GM19043 (cell line): Measurements from ENCODE around the gene CNR1.

Source experiments
- ATAC-seq: cut with Tn5 transposase; IDR thresholded peaks from one replicate; pipeline ENCODE4 v1.9.1; 2021; ENCODE audit warnings: low read depth; ENCODE audit not compliant: unreplicated experiment

The CNR1 gene

GRCh38 chr6:88144637-88145297 is 21.4 kb downstream of the CNR1 start:
- no peak for ATAC-seq

DNA sequence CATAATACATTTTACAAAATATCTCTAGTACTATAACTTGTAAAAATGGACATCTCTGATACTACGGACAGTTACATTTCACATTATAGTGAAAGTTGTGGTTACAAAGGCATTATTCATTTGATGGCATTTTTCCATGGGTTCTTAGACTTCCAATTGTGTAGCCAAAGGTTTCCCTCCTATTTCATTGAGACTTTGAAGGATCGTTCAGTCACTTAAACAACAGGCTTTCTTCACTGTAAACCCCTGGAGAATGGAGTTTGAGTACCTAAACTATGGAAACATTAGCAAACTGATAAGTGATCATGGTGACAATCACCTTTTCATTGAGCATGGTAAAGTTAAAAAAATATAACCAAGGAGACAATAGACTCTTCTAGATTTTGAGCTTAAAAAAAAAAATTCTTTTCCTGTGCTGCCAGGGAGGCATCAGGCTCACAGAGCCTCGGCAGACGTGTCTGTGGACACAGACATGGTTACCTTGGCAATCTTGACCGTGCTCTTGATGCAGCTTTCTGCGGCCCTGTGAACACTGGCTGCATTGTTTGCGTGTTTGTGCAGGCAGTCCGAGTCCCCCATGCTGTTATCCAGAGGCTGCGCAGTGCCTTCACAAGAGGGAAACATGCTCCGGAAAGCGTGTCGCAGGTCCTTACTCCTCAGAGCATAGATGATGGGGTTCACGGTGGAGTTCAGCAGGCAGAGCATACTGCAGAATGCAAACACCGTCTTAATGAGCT is 22.6 kb downstream of the CNR1 start:
- no peak for ATAC-seq

- no peak for ATAC-seq
Observed at GRCh38 chr6:88142297-88142668, 23.9 kb downstream of the CNR1 start.

DNA sequence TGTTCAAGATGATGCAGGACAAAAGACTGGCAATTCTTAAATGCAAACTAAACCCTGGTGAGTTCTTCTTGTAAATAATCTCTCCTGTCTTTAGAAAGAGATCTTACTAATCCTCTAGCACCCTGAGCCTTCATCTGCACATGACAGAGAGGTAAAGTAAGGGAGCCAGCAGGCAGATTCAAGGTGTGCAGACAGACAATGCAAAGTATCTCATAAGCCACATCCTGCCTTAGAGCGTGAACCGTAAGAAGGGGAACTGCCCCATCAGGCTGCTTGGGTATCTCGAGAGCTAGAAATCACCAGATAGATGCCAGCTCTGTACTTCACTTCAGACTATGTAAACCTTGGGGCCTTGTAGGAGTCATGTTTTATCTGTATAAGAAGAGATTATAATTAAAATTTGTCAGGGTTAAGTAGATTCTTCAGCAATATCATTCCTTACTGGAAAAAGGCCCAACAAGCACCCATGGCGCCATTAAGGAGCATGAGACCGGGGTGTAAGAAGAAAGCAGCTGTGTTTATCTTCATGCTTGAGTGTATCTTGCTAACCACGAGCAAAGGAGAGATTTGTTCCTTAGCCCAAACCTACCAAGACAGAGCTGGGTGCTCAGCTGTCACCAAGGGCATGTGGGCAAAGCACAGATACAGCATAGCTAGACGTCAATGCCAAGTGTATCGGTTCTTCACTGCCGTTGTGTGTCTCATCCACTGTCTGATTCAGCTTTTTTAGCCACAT is 24.4 kb downstream of the CNR1 start:
- peak; percentile 95 for ATAC-seq

GRCh38 chr6:88137915-88138314 is 28.2 kb downstream of the CNR1 start:
- ATAC-seq: no peak

DNA sequence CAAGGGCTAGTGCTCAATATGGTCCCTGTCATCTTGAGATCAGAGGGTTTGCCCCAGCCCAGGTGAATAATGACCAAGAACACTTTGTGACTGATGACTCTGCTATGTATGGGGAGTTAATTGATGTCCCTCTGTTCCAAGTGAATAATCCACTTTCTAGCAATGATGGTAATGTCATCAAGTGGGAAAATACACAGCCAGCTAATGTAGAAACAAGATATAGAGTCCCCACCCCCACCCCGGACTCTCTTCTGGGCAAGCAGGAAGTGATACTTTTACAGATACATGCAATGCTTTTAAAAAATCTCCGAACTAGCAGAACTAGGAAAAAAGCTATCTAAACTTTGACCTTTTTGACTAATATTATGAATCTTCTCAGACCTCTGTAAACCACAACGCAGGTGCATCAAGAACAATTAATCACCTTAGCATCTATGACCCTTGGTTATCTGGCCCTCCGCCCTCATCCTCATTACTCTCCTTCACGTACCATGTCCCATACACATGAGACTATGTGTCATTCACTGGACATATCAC is 30.5 kb downstream of the CNR1 start:
- peak; percentile 88 for ATAC-seq

- no peak for ATAC-seq
Observed at GRCh38 chr6:88134575-88134974, 31.6 kb downstream of the CNR1 start.

DNA sequence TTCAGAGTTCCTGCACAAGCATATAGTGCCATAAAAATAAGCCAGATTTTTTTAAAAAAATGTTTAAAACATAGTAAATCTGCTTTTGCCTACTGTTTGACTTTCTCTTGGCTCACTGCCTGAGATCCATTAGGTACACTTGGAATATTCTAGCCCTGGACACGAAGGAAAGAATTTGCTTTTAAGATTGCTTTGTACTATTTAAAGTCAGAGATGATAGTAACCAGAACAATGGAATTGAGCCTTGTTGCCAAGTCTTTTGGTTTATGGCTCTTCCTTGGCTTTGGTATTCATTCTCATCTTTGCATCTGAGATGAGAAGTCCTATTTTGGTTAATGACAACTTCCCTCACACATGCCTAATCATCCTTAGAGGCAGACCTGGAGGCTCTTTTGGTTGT is 32.4 kb downstream of the CNR1 start:
- no peak for ATAC-seq

GRCh38 chr6:88124925-88125557 is 41.1 kb downstream of the CNR1 start:
- ATAC-seq: no peak

- ATAC-seq: no peak
Observed at GRCh38 chr6:88120635-88121034, 45.5 kb downstream of the CNR1 start.

DNA sequence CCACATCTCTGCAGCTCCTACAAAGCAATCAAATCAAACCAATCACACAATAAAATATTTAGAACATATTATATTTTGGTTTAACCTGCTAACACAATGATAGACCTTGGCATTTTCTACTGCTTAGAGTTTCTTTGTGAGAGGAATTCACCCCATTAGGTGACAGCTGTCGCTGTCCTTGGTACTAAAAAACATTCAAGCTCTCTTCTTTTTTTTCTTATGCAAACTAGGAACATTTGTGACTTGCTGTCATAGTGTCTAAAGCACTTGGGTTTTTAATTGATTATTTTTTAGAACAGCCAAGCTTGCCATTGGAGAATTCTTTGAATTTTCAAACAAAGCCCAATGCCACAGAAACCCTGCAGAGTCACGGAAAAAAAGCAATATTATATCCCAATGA is 46.4 kb downstream of the CNR1 start:
- no peak for ATAC-seq

GRCh38 chr6:88116276-88116675 is 49.9 kb downstream of the CNR1 start:
- no peak for ATAC-seq

GRCh38 chr6:88115307-88115706 is 50.8 kb downstream of the CNR1 start:
- no peak for ATAC-seq

DNA sequence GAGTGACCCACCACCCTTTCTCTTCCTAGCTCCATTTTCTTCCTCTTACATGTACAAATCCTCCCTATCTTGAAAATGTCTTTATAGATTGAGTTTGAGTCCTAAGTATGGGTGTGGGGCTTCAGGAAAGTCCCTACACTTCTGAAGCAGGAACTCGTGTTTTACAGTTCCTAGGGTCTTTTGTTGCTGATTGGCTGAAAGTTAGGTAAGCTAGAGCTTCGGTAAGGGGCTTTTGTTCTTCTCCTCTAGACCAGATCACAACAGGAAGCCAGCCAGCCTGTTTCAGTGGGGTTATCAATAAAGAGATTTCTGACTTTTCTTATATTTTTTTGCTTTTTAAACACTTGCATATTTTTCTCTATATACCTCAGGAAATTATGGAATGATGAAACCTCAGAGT is 51.3 kb downstream of the CNR1 start:
- ATAC-seq: no peak

GRCh38 chr6:88111991-88112390 is 54.2 kb downstream of the CNR1 start:
- no peak for ATAC-seq

DNA sequence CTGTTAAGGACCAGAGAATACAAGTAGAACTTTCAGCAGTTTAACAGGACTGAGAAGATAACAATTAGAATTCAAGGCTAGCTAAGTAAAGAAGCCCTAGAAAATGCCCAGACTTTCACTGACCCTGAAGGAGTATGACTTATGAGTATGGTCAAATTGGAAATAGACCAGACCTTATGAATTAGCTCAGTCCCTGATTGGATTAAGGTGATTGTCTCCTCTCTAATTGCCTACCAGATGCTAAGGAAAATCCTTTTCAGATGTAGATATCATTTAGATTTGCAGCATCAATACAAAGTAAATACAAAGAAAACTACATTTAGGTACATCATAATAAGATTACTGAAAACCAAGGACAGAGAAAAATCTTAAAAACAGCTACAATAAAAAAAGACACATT is 58.9 kb downstream of the CNR1 start:
- ATAC-seq: no peak

GRCh38 chr6:88105741-88106340 is 60.3 kb downstream of the CNR1 start:
- ATAC-seq: no peak
